HG02571 (cell line): ENCODE results near the gene OSBPL2.

Source experiments
- ATAC-seq: cut with Tn5 transposase; IDR thresholded peaks from one replicate; pipeline ENCODE4 v1.9.1; 2021; ENCODE audit warnings: mild to moderate bottlenecking, moderate library complexity; ENCODE audit not compliant: unreplicated experiment

OSBPL2 gene

DNA sequence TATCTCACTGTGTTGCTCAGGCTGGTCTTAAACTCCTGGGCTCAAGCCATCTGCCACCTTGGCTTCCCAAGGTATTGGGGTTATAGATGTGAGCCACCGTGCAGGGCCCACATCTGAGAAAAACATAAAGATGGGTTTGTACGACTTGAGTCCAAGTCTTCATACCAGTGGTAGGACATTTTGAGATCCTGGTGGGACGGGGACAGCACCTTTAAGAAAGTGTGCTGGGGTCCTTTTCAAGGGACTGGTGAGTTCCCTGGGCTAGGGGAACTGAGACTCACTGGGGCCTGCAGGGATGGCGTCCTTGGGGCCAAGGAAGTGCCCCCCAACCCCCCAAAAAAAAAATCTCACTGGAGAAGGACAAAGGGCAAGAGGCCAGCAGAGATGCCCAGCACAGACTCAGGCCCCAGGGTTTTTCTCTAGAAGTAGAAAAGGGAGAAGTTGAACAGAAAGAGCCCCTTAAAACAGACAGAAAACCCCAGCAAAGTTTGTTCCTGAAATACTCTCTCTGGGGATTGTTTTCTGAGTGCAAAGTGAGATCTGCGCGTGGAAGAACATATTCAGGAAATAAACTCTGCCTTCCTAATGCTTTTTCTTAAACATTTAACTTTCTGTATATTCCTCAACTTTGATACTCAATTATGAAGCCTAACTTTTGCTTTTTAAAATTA is 10.7 kb downstream of the OSBPL2 start:
- no peak for ATAC-seq

DNA sequence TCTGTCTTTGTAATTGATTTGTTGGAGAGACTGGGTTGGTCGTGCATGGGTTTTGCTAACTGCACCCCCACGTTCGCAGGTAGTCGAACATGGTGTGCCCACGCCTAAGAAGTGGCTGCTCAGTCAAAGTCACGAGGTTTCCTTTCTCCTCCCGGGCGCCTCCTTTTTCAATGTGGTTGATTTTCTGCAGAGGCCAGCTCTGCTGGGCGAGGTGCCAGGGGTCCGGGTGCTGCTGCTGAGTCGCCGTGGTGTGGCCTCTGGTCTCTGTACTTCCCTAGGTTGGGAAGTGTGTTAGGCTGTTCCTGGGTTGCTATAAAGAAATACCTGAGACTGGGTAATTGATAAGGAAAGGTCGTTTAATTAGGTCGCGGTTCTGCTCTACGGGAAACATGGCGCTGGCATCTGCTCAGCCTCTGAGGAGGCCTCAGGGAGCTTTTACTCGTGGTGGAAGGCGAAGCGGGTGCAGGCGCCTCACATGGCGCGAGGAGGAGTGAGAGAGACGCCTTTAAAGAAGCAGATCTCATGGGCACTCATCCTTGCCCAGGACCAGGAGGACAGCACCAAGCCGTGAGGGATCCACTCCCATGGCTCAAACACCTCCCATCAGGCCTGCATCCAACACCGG is 14.1 kb downstream of the OSBPL2 start:
- no peak for ATAC-seq

DNA sequence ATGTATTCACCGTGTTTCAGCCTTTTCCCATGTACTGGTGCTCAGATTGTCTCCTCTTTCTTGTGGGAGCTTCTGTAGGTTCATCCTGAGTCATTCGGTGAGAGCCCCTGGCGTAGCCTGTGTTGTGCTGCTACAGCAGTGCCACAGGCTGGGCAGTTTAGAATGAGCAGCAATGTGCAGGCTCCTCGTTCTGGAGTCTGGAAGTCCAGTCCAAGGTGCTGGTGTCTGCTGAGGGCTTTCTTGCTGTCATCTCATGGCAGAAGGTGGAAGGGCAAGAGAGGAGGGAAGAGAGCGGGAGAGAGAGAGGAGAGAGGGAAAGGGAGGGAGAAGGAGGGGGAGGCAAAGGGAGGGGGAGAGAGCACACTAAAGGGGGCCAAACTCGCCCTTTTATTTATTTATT is 15.1 kb downstream of the OSBPL2 start:
- no peak for ATAC-seq

DNA sequence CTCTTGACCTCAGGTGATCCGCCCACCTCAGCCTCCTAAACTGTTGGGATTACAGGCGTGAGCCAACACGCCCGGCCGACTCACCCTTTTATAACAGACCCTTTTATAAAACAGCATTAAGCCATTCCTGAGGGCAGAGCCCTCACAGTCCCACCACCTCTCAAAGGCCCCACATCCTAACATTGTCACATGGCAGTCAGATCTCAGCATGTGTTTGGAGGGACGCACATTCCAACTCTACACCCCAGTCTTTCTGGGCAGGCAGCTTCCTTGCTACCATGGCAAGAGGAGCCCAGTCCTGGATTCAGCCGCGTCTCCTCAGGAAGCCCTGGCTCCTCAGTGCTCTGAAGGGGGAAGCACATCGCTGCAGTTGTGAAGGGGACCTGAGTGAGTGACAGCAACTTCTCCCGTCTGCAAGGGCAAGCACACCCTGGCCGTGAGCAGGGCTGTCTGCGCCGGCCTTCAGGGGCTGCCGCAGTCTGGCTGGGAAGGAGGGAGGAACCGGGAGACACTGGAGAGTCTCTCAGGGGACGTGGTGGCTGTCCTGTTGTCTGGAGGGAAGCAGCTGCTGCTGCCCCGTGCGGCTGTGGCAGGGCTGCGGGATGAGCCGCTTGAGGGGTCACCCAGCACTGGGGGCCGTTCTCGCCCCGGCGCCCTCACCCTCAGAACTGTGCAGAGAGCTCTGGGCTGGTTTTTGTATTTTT is 15.9 kb downstream of the OSBPL2 start:
- no peak for ATAC-seq

DNA sequence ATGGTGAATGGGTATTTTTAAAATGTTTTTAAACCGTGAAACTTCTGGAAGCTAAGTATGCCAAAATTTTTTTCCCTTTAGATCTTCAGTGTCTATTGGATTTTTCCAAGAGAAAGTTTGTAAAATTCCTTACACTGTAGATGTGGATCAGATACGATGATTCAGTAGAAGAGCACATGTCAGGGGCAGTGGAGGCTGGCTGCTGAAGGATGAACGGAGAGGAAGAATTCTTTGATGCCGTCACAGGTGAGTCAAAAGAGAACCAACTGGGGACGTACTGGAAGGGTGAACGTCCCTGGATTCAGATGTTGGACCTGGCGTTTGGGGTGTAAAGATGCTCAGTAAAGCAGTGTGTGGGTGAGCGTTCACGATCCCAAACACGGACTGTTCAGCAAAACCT is 17.7 kb downstream of the OSBPL2 start:
- ATAC-seq, result no peak

DNA sequence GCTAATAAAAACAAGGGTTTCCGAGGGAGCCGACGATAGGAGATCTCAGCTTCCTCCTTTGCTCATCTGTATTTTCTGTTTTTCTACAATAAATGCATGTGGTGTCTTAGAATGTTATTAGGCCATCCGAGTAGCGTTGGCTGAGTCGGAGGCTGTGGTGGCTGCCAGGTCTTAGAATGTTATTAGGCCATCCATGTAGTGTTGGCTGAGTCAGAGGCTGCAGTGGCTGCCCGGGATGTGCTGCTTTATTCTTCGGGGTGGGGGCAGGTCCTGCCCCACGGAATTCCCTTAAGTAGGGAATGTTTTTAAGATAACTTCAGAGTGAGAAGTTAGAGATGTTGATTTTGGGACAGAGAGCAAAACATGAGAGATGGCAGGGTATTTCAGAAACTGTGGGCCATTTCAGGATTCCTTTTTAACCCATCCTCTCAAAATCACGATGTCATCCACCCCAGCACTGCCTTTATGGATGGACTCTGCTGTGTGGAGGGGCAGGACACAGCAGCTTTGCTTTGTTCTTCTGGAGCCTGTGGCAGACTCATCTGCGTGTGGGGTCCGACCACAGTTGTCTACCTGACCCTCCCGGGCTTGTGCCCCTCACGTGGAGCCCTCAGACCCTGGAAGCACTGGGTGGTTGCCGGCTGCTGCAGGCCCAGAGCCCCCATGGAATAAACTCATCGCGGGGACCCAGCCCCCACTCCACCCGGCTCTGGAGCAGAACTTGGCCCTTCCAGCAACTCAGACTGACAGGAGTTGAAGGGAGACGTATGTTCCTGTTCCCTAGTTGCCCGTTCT is 20.4 kb downstream of the OSBPL2 start:
- no peak for ATAC-seq

DNA sequence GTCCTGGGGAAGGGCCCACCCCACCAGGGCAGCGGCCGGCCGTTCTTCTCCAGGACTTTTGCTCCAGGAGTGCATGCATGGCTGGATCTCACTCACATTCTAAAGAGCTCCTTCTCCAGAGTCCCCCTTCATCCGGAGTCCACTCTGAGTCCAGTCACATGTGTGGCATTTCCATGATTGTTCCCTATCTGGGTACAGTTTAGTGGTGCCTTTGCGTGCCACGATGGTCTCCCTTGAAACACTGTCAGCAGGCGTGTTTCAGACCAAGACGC is 20.9 kb downstream of the OSBPL2 start:
- ATAC-seq, result no peak

DNA sequence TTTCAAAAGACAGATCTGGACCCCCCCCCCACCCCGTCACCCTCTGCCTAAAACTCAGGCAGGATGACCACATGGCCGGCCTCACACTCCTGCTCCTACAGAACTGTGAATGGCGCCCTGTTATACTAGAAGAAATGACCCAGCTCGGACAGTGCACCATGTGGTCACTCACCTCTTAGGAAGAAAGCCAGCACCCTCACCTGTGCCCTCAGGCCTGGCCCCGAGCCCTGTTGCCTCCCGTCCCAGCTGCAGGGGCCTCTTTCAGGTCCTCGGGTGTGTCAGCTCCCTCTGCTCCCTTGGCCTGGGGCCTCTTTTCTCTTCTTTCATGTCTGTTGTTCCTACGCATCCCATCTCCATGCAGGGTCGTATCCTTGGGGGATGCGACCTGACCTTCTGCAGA is 23.7 kb downstream of the OSBPL2 start:
- no peak for ATAC-seq

DNA sequence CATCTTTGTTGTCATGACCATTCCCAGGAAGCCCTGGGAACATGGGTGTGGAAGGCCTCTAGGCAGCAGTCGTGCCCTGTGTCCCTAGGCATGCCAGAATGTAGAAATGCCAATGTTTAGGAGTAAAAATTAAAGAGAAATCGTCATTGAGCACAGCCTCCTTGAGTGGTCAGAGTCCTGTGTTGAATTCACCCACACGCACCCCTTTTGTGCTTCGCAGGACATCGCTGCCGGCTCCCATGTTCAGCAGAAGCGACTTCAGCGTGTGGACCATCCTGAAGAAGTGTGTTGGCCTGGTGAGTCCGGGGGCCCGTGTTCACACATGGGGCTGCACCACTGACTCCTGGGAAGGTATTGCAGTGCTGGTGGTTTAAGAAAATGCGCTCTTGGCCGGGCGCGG is 25.1 kb downstream of the OSBPL2 start:
- ATAC-seq, result no peak

DNA sequence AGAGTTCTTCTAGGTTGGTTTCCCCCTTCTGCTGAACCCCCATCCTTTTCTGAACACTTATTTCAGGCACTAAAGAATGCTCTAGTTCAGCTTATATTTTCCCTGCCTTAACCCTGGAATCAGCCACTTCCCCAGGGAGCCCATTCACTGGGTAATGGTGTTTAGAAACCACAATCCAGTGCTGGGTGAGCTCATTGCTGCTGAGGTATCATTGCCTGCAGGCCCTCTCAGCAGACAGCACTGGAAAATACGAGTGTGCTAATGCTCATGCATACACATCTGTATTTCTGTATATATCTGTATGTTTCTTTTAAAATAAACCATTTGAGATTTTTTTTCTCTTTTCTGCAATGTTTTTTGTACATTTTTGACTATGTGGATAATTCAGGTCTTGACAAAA is 27.0 kb downstream of the OSBPL2 start:
- no peak for ATAC-seq

DNA sequence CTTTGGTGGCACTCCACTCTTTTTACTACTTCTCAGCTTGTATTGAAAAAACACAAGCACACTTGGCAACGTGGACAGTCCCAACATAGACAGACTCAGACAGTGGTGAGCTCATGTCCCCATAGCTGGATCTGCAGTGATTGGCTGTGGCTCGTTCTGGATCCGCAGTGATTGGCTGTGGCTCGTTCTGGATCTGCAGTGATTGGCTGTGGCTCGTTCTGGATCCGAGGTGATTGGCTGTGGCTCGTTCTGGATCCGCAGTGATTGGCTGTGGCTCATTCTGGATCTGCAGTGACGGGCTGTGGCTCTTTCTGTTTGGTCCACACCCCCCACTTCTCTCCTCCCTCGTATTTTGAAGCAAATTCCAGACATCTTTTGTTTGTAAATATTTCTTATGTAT is 28.0 kb downstream of the OSBPL2 start:
- no peak for ATAC-seq

DNA sequence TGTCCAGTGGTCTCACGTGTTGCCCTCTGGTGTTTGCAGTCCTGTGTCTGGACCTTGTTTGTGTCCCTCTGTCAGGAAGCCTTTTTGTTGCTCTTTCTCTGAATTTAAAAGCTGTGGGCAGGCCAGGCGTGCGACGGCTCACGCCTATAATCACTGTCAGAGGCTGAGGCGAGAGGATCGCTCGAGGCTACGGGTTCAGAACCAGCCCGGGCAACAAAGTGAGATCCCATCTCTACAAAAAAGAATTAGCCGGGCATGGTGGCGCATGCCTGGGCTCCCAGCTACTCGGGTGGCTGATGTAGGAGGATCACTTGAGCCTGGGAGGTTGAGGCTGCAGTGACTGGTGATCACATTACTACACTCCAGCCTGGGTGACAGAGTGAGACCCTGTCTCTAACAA is 28.5 kb downstream of the OSBPL2 start:
- no peak for ATAC-seq

DNA sequence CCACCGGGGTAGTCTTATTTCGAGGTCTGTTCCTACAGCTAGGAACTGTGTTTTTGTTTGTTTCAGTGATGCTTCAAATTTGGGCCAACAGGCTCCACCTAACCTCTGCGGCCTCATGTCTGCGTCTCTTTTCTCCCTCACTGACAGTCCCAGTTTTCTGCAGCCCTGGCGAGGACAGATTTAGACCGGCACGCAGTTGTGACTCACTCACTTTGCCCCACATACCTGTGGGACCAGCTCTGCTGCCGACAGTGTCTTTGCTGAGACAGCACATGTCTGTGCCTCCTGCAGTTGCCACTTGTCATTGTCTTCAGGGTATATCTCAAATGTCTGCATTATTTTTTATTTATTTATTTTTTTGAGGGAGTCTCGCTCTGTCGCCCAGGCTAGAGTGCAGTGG is 29.2 kb downstream of the OSBPL2 start:
- ATAC-seq, result no peak

DNA sequence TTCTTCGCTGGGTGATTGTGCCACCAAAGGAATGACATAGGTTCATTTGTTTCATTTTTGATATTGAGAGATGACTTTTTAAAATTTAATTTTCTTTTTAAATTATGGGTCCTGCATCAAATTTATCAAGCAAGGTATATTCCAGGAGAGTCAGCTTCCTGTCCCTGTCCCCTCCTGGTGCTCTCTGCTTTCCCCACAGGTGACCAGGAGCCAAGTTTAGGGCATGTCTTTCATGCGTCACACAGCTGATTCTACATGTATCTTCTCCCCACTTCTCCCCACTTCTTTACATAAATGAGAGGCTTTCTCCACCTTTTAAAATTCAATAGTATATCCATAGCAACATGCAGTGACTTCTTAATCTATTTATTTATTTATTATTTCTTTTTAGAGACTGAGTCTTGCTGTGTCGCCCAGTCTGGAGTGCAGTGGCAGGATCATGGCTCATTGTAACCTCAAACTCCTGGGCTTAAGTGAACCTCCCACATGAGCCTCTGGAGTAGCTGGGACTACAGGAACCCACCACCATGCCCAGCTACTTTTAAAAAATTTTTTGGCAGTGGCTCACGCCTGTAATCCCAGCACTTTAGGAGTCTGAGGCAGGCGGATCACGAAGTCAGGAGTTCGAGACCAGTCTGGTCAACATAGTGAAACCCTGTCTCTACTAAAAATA is 30.0 kb downstream of the OSBPL2 start:
- no peak for ATAC-seq

DNA sequence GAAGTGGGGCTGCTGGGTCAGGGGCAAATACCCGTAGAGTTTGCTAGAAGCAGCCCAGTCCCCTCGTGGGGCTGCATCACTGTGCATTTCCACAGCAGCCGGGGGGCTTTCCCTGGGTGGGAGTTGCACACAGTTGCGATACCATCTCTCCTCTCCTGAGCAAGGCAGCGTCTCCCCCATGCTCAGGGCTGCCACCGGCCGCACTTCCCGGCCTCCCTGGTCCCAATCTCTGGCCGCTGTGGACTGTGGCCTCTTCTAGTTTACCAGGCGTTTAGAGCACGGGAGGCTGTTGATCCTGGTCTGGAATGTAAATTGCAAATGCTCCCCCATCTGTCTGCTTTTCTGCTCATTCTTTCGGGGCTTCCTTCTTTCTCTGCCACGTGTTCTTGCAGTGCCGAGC is 31.1 kb downstream of the OSBPL2 start:
- no peak for ATAC-seq

DNA sequence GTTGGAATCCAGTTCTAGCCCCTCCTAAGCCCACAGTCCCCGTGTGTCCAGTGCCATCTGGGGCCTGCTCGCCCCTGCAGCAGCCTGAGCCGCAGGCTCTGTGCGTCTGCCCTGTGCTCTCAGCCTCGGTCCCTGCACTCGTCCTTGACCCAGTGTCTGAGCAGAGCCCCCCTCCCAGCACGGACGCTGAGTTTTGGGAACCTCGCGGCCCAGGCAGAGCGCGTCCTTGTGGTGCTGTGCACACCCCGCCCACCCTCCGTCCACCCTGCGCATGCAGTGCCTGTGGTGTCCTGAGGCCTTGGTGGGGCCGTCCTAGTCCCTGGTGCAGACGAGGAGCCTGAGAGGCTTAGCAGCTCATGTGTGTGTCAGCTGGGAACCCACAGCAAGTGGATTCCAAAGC is 31.6 kb downstream of the OSBPL2 start:
- no peak for ATAC-seq

DNA sequence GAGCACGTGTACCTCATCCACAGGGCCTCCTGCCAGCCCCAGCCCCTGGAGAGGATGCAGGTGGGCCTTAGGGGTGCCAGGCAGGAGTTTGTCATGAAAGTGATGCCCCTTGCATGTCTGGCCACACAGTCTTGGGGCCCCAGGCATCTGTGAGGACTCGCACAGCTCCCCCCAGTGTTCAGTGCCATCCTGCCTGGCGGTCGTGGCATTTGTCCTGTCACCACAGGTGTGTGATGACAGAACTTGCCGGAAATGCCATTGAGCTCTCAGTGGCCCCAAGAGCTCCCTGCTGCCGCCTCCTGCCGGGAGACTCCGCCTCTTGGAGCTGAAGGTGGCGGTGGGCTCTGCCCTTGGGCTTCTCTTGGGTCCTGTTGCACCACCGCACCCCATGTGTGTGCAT is 33.9 kb downstream of the OSBPL2 start:
- no peak for ATAC-seq

DNA sequence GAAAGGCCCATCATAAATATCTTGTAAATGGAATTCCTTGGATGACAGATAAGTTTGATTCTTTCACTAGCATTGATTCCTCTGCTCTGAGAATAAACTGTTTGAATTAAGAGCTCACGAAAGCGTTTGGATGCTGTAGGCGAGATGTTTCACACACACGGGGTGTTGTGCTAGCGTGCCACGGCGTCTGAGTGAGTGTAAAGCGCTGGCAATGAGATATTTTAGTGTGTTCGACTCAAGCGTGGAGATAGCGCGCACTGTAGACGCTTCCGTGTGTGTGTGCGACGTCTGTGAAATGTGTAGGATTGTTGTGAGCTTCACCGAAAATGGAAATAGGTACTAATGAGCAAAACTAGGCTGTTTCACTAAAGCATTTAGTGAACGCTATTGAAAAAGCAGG is 35.1 kb downstream of the OSBPL2 start:
- ATAC-seq, result no peak

DNA sequence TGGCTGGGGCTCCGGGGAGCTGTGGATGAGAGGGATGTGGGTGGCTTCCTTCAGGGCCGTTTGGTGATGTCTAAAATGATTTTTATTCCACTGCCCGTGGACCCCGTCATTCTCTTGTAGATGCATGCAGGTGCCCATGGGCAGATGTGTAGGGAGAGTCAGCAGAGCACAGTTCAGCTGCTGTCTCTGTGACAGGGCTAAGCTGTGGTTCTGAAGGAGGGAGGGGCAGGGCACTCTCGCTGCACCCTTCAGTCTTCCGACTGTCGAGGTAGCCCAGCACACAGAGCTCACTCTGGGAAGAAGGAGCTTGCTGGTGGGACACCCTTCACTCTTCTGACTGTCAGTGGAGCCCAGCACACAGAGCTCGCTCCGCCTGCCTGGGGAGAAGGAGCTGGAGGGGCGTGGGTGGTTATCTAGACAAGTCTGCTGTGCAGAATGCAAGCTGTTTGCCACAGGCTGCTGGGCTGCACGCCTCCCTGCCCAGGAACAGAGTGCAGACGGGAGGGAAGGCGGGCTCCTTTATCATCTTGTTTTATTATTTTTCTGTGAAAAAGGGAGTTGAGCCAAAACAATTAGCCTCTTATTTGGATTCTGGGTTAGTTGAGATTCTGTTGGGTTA is 36.1 kb downstream of the OSBPL2 start:
- ATAC-seq, result no peak

DNA sequence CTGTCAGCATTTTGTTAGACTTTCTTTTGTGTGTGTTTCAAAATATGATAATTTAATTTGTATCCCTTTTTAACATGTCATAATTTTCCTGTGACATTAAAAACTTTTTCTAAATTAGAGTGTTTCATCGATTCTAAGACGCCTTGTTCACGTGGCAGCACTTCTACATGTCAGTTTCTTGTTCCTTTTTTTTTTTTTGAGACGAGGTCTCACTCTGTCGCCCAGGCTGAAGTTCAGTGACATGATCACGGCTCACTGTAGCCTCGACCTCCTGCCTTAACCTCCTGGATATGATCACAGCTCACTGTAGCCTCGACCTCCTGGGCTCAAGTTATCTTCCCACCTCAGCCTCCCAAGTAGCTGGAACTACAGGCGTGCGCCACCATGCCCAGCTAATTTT is 36.9 kb downstream of the OSBPL2 start:
- ATAC-seq, result no peak

DNA sequence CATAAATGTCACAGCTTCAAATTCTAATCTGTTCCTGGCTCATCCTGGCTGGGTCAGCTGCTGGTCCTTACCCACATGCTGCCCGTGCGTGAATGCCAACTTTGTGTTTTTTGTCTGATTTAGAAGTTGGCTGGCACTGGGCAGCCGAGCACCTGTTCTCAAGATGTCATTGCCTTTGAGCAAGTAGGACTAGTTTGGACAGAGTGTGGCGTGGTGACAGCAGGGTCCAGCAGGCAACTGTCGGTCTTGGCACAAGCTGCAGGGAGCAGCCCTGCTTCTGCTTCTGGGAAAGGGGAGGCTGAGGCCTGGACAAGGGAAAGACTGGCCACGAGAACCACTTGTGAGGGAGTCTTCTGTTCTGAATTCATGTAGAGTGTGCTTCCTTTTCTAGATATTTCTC is 38.1 kb downstream of the OSBPL2 start:
- no peak for ATAC-seq
